Measurements from ENCODE around the gene TRAIP.

Gene TRAIP

GRCh38 chr3:49902511-49903345 lies 46.4 kb upstream of the TRAIP start:
- no peaks in the 10 kb centered on the region; the same call in 1 of the 2 replicates for H3F3A ChIP-seq (ENCODE audit: control insufficient read depth, insufficient read depth)
- H3K36me3 ChIP-seq (ENCODE audit: control insufficient read depth, low read length): no peaks in the 10 kb centered on the region
- no peak overlapping the region for H3K4me2 ChIP-seq (ENCODE audit: low read length)
- peaks cover 11% of the 10 kb centered on the region for H3K79me2 ChIP-seq (ENCODE audit: control insufficient read depth, low read length)
- H3K9me2 ChIP-seq (replicated peaks; ENCODE audit: control insufficient read depth, low read length): no peaks in the 10 kb centered on the region
- no peak overlapping the region for H3K27ac ChIP-seq (ENCODE audit: low read depth, low read length)
- no peaks in the 10 kb centered on the region for H3K27me3 ChIP-seq (ENCODE audit: control insufficient read depth, low read length)
- H3K9me3 ChIP-seq (ENCODE audit: control insufficient read depth, insufficient read depth, low read length): no peaks in the 10 kb centered on the region
- no peak overlapping the region for H3K4me3 ChIP-seq (ENCODE audit: low read length)
- peaks cover 55% of the 10 kb centered on the region for H3K4me1 ChIP-seq (ENCODE audit: control insufficient read depth, low read length)
- no peak for TF ChIP-seq CTCF (IDR thresholded peaks at IDR 0.05; ENCODE audit: low read depth, low read length, poor library complexity, severe bottlenecking)
- no peak for TF ChIP-seq EZH2phosphoT487 (IDR thresholded peaks at IDR 0.05; ENCODE audit: borderline replicate concordance, low read length)
- H4K20me1 ChIP-seq (ENCODE audit: control insufficient read depth, insufficient read depth, low read depth, low read length): no peaks in the 10 kb centered on the region

GRCh38 chr3:49901366-49902339 lies 45.3 kb upstream of the TRAIP start:
- peaks cover 11% of the 10 kb centered on the region for H3K79me2 ChIP-seq (ENCODE audit: control insufficient read depth, low read length)
- H3K4me1 ChIP-seq (ENCODE audit: control insufficient read depth, low read length): peaks cover 52% of the 10 kb centered on the region
- H3K9me2 ChIP-seq (replicated peaks; ENCODE audit: control insufficient read depth, low read length): no peaks in the 10 kb centered on the region
- TF ChIP-seq CTCF (IDR thresholded peaks at IDR 0.05; ENCODE audit: low read depth, low read length, poor library complexity, severe bottlenecking) (no peak), EZH2phosphoT487 (IDR thresholded peaks at IDR 0.05; ENCODE audit: borderline replicate concordance, low read length) (no peak)
- H3K4me2 ChIP-seq (ENCODE audit: low read length): no peak overlapping the region
- H4K20me1 ChIP-seq (ENCODE audit: control insufficient read depth, insufficient read depth, low read depth, low read length): no peaks in the 10 kb centered on the region
- H3K27me3 ChIP-seq (ENCODE audit: control insufficient read depth, low read length): no peaks in the 10 kb centered on the region
- H3K9me3 ChIP-seq (ENCODE audit: control insufficient read depth, insufficient read depth, low read length): no peaks in the 10 kb centered on the region
- H3K27ac ChIP-seq (ENCODE audit: low read depth, low read length): no peak overlapping the region
- no peaks in the 10 kb centered on the region; the same call in 1 of the 2 replicates for H3F3A ChIP-seq (ENCODE audit: control insufficient read depth, insufficient read depth)
- no peaks in the 10 kb centered on the region for H3K36me3 ChIP-seq (ENCODE audit: control insufficient read depth, low read length)
- H3K4me3 ChIP-seq (ENCODE audit: low read length): no peak overlapping the region

- Histone ChIP-seq H3K4me2 (ENCODE audit: low read length) (peak overlapping the region; percentile 30; the same call in 1 of the 2 replicates), H3K9me2 (replicated peaks; ENCODE audit: control insufficient read depth, low read length) (no peaks in the 10 kb centered on the region), H3K36me3 (ENCODE audit: control insufficient read depth, low read length) (no peaks in the 10 kb centered on the region), H3K27ac (ENCODE audit: low read depth, low read length) (no peak overlapping the region), H3K27me3 (ENCODE audit: control insufficient read depth, low read length) (no peaks in the 10 kb centered on the region), H3K4me3 (ENCODE audit: low read length) (no peak overlapping the region), H4K20me1 (ENCODE audit: control insufficient read depth, insufficient read depth, low read depth, low read length) (no peaks in the 10 kb centered on the region), H3K79me2 (ENCODE audit: control insufficient read depth, low read length) (peaks cover 11% of the 10 kb centered on the region), H3K4me1 (ENCODE audit: control insufficient read depth, low read length) (peaks cover 42% of the 10 kb centered on the region), H3K9me3 (ENCODE audit: control insufficient read depth, insufficient read depth, low read length) (no peaks in the 10 kb centered on the region), H3F3A (ENCODE audit: control insufficient read depth, insufficient read depth) (no peaks in the 10 kb centered on the region; the same call in 1 of the 2 replicates)
- TF ChIP-seq EZH2phosphoT487 (IDR thresholded peaks at IDR 0.05; ENCODE audit: borderline replicate concordance, low read length) (no peak), CTCF (IDR thresholded peaks at IDR 0.05; ENCODE audit: low read depth, low read length, poor library complexity, severe bottlenecking) (no peak)
Measured at GRCh38 chr3:49900491-49901153, 44.3 kb upstream of the TRAIP start.
